OCI-LY7 (cell line): ENCODE data around the gene LAMA4. TPM values are rescaled to one million over a fixed set of nuclear protein-coding genes. Genes with fewer than 3 reads are reported as not detected.

Source experiments
- BruUV-seq: library from RNA; stranded (reverse); fragments of 400-500 nt; replicated peaks from 2 replicates; lab custom pipeline; 2021; lab: Mats Ljungman, UMichigan
- CTCF ChIA-PET: fragments of 300-600 bp; sonication (Branson Sonifier 250); formaldehyde crosslinking; loops from one replicate; lab custom pipeline; 2022; ENCODE audit warnings: antibody characterized with exemption; ENCODE audit not compliant: unreplicated experiment; lab: Charles Lee
- POLR2A ChIA-PET: fragments of 300-600 bp; sonication (Branson Sonifier 250); formaldehyde crosslinking; loops from one replicate; lab custom pipeline; 2022; ENCODE audit warnings: antibody characterized with exemption; lab: Charles Lee
- DNase-seq: peaks from one replicate; pipeline ENCODE4 v3.0.0-alpha.2; 2015; ENCODE audit warnings: low spot score
- H2AFZ ChIP-seq: fragments of 200-600 bp; sonication (generic), shearing (Covaris generic); 2 replicates; pipeline ENCODE4 v1.6.1; 2014; ENCODE audit warnings: mild to moderate bottlenecking, antibody characterized with exemption, low read length, moderate library complexity
- H3K27ac ChIP-seq: fragments of 200-600 bp; sonication (generic); 2 replicates; pipeline ENCODE4 v1.5.1; 2014; ENCODE audit warnings: mixed run types, low read depth, mild to moderate bottlenecking, moderate library complexity, low read length, inconsistent platforms; ENCODE audit not compliant: poor library complexity, severe bottlenecking
- H3K36me3 ChIP-seq: fragments of 200-600 bp; sonication (generic); 2 replicates; pipeline ENCODE4 v1.6.1; 2014; ENCODE audit warnings: mild to moderate bottlenecking, antibody characterized with exemption, low read length, moderate library complexity, mixed read lengths; ENCODE audit not compliant: insufficient read depth
- H3K4me1 ChIP-seq: fragments of 200-600 bp; sonication (generic); 2 replicates; pipeline ENCODE4 v1.5.1; 2014; ENCODE audit warnings: mild to moderate bottlenecking, low read length; ENCODE audit not compliant: insufficient read depth, poor library complexity, severe bottlenecking
- H3K4me2 ChIP-seq: fragments of 200-600 bp; sonication (generic); 2 replicates; pipeline ENCODE4 v1.6.1; 2014; ENCODE audit warnings: mild to moderate bottlenecking, low read length
- H3K4me3 ChIP-seq: fragments of 200-600 bp; sonication (generic); 2 replicates; pipeline ENCODE4 v1.5.1; 2014; ENCODE audit warnings: mild to moderate bottlenecking, low read depth, low read length; ENCODE audit not compliant: poor library complexity, severe bottlenecking
- H3K79me2 ChIP-seq: fragments of 200-600 bp; sonication (generic); 2 replicates; pipeline ENCODE4 v1.6.1; 2016; ENCODE audit warnings: low read depth, mild to moderate bottlenecking, low read length, moderate library complexity, mixed read lengths; ENCODE audit not compliant: insufficient read depth
- H3K9me2 ChIP-seq: fragments of 200-600 bp; sonication (generic); 2 replicates; pipeline ENCODE4 v1.6.1; 2016; ENCODE audit warnings: mild to moderate bottlenecking, low read length, mixed read lengths; ENCODE audit not compliant: insufficient read depth
- H3K9me3 ChIP-seq: fragments of 200-600 bp; sonication (generic); 2 replicates; pipeline ENCODE4 v1.6.1; 2014; ENCODE audit warnings: mild to moderate bottlenecking, mixed run types, low read length, mixed read lengths
- H4K20me1 ChIP-seq: fragments of 200-600 bp; sonication (generic); 2 replicates; pipeline ENCODE4 v1.6.1; 2014; ENCODE audit warnings: mild to moderate bottlenecking, antibody characterized with exemption, low read length, moderate library complexity, mixed read lengths; ENCODE audit not compliant: insufficient read depth
- EZH2phosphoT487 ChIP-seq: fragments of 200-600 bp; sonication (generic); IDR thresholded peaks from 2 replicates; pipeline ENCODE4 v1.6.1; 2018; ENCODE audit warnings: low read depth, borderline replicate concordance, mild to moderate bottlenecking, mixed run types, antibody characterized with exemption, low read length, moderate library complexity, mixed read lengths
- intact Hi-C: fragments of 100-400 bp; cut with micrococcal nuclease; formaldehyde crosslinking; loops from one replicate; pipeline ENCODE4 v1.10.0; 2022; ENCODE audit not compliant: unreplicated experiment
- total RNA-seq, 2 experiments: library from RNA; depleted of rRNA in 1 of 2; stranded (reverse); fragments of >200 nt in 1 of 2; shearing (Covaris generic) in 1 of 2; gene quantifications; 2 replicates each; pipeline ENCODE4 v1.2.3, GENCODE V29; 2014 to 2022
- TF ChIP-seq, protein P1 (sequence below): fragments of 200-600 bp; sonication (generic); conservative IDR thresholded peaks from 2 replicates; pipeline ENCODE4 v1.5.1; 2014; ENCODE audit warnings: mild to moderate bottlenecking, antibody characterized with exemption, low read length, moderate library complexity, mixed read lengths

The LAMA4 gene
- total RNA-seq, 2 experiments from 2014 or later: not detected

DNA sequence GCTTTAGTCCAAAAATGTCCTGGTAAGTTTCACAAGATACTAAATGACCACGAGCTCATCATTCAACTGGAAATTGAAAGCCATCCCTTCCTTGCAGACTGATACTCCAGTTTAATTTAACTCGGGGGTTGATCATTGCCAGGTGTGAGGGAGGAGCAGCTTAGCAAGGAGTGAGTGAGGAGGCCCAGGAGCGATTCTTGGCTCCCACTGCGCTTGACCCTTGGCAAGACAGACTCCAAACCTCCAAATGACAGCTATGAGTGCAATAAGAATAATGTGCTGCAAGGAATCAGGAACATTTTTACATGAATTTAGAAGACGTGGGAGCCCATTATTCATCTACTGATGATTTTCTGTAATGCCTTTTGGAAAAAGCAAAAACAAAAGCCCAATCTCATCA, 64.9 kb downstream of the LAMA4 start:
- CTCF ChIA-PET: interaction anchor here (0.5 kb wide), 1 partner anchor 1694 kb away, joined by 3 read pairs; no protein-coding TSS in a partner anchor

DNA sequence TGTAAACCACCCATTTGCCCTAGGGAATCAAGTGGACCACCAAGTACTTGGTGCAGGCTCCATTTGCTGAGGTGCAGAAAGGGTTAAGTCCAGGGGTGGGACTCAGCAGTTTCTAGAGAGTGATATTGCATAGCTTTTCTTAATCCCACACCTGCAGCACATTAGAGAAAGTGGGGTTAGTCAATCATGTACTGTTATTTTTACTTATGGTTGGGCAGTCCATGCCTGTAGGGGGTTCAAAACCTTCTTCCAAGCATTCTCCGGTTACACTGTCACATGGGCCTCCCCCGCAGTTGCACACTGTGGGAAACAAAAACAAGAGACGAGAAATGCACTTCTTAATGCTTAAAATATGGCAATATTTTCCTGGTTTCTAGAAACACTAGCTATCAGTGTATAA, 65.5 kb downstream of the LAMA4 start:
- DNase-seq: no peak
- Histone ChIP-seq H3K36me3 (no peaks in the 10 kb centered on the region), H3K9me2 (no peaks in the 10 kb centered on the region), H3K9me3 (no peaks in the 10 kb centered on the region), H3K4me1 (no peaks in the 10 kb centered on the region), H3K4me2 (no peak overlapping the region), H3K4me3 (no peak overlapping the region), H2AFZ (no peak overlapping the region), H3K79me2 (no peaks in the 10 kb centered on the region), H4K20me1 (no peaks in the 10 kb centered on the region), H3K27ac (no peak overlapping the region)
- intact Hi-C loops: no loop called here
- CTCF ChIA-PET: no interaction called here
- BruUV-seq: no TSS peak
- TF ChIP-seq, protein P1, sequence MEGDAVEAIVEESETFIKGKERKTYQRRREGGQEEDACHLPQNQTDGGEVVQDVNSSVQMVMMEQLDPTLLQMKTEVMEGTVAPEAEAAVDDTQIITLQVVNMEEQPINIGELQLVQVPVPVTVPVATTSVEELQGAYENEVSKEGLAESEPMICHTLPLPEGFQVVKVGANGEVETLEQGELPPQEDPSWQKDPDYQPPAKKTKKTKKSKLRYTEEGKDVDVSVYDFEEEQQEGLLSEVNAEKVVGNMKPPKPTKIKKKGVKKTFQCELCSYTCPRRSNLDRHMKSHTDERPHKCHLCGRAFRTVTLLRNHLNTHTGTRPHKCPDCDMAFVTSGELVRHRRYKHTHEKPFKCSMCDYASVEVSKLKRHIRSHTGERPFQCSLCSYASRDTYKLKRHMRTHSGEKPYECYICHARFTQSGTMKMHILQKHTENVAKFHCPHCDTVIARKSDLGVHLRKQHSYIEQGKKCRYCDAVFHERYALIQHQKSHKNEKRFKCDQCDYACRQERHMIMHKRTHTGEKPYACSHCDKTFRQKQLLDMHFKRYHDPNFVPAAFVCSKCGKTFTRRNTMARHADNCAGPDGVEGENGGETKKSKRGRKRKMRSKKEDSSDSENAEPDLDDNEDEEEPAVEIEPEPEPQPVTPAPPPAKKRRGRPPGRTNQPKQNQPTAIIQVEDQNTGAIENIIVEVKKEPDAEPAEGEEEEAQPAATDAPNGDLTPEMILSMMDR: no peak
- no peak for TF ChIP-seq EZH2phosphoT487
- POLR2A ChIA-PET: interaction anchor here (0.5 to 1.1 kb wide), 4 partner anchors 8 to 459 kb away, joined by 3 read pairs; no protein-coding TSS in a partner anchor

More for the DNA sequence above, 64.9 kb downstream of the LAMA4 start:
- Histone ChIP-seq H3K9me3 (no peaks in the 10 kb centered on the region), H3K79me2 (no peaks in the 10 kb centered on the region), H3K4me2 (no peak overlapping the region), H3K27ac (no peak overlapping the region), H3K4me1 (no peaks in the 10 kb centered on the region), H4K20me1 (no peaks in the 10 kb centered on the region), H2AFZ (no peak overlapping the region), H3K4me3 (no peak overlapping the region), H3K36me3 (no peaks in the 10 kb centered on the region), H3K9me2 (no peaks in the 10 kb centered on the region)
- no peak for DNase-seq
- TF ChIP-seq EZH2phosphoT487: no peak
- TF ChIP-seq, protein P1: no peak
- BruUV-seq: no TSS peak
- POLR2A ChIA-PET: interaction anchor here (0.5 to 1.1 kb wide), 3 partner anchors 8 to 459 kb away, joined by 3 read pairs; no protein-coding TSS in a partner anchor
- intact Hi-C loops: no loop called here

DNA sequence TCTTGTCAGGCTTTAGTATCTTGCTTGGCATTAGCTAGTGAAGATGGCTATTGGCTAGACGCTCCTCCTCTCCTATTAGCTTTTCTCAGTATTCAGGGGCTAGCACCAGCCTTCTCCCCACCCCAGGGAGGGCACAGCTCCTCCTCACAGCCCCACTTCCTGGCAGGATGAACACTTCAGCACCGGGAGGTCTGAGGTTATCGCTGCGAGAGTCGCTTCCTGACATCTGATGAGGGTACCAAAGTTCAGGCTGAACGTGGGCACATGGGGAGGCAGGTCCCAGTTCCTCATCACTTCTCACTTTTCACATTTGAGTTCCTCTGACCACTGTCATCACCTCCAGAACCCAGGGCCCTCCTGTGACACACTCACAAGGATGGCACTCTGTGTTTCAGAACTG, 66.6 kb downstream of the LAMA4 start:
- H3K4me2 ChIP-seq: no peak overlapping the region
- no TSS peak for BruUV-seq

More for the DNA sequence above, 66.6 kb downstream of the LAMA4 start:
- H3K36me3 ChIP-seq: no peaks in the 10 kb centered on the region
- CTCF ChIA-PET: no interaction called here
- DNase-seq: no peak
- no peak overlapping the region for H3K27ac ChIP-seq
- H3K4me3 ChIP-seq: no peak overlapping the region
- no peak overlapping the region for H2AFZ ChIP-seq
- no peaks in the 10 kb centered on the region for H3K4me1 ChIP-seq
- no peak for TF ChIP-seq EZH2phosphoT487
- TF ChIP-seq, protein P1: no peak
- intact Hi-C loops: no loop called here
- H4K20me1 ChIP-seq: no peaks in the 10 kb centered on the region
- POLR2A ChIA-PET: interaction anchor here (0.7 kb wide), 1 partner anchor 73 kb away, joined by 4 read pairs; no protein-coding TSS in a partner anchor
- no peaks in the 10 kb centered on the region for H3K9me2 ChIP-seq
- no peaks in the 10 kb centered on the region for H3K79me2 ChIP-seq
- H3K9me3 ChIP-seq: no peaks in the 10 kb centered on the region
